Inferior parietal cortex (tissue), 1 donor: ENCODE measurements around the gene FOXR1.

Experiments
- DNase-seq: peaks from one replicate; pipeline ENCODE4 v3.0.0-alpha.2; 2016; ENCODE audit errors: extremely low spot score

The FOXR1 gene

GRCh38 chr11:119025978-119026766 is 54.6 kb downstream of the FOXR1 start:
- no peak for DNase-seq

DNA sequence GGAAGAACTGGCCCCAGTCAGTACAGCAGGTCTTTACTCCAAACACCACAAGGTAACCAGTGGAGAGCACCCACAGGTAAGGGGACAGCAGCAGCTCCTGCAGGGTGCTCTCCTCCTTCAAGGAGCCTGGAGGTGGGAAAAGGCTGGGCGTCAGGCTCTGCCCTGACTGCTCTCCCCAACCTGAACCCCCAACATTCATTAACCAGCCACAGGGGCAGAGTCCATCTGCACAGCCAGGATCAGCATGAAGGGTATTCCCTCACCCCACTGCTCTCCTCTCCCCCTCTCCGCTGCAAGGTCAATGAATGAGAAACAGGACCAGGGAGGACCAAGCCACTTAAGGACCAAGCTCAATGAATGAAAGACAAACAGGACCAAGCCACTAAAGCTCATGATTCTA is 55.4 kb downstream of the FOXR1 start:
- DNase-seq = no peak

DNA sequence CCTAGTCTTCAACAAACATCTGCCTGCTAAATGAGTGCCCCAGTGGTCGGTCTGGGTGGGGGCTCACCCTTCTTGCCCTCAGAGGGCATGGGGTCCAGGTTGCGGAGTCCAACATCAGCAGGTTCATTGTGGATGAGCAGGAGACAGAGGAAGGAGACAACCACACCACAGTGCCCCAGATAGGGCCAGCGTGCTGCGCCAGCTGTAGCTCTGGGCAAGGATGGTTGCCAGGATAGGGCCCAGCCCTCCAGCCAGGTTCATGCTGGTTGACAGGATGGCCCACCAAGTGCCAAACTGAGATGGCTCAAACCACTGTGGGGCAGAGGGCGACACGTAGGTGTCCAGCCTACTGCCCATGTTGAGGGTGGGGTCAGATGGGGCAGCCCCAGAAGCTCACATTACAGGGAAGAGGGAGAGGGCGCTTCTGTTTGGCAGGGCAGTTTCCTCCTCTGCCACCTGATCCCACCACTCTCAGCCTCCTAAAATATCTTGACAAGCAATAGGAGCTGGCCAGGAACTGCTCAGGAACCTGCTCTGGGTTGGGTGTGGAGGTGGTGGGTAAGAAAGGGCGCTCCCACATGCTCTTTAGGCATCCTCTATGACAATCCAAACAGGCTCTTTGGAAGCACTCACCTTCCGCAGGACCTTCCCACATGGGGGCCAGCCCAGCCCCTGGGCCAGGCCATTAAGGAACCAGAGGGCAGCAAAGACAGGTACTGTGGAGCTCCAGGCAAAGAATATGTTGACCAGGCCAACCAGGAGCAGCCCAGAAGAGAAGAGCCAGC is 56.2 kb downstream of the FOXR1 start:
- no peak for DNase-seq

- DNase-seq = no peak
Observed at GRCh38 chr11:119028346-119029068, 56.9 kb downstream of the FOXR1 start.

- DNase-seq = no peak
Observed at GRCh38 chr11:119029069-119029339, 57.4 kb downstream of the FOXR1 start.

GRCh38 chr11:119029340-119030028 is 57.9 kb downstream of the FOXR1 start:
- DNase-seq = peak; percentile 20

- DNase-seq = no peak
Observed at GRCh38 chr11:119030029-119030328, 58.4 kb downstream of the FOXR1 start.

- peak; percentile 97 for DNase-seq
Observed at GRCh38 chr11:119030329-119031047, 58.9 kb downstream of the FOXR1 start, which contains the start of gene SLC37A4. Gene SLC37A4 (minus strand): TSS chr11:119030877.
